Mammary epithelial cell (primary cell): Measurements from ENCODE around the gene RHOF.

ENCODE experiments used
- EZH2 ChIP-seq: IDR thresholded peaks from 2 replicates; pipeline ENCODE4 v1.6.1; 2012; ENCODE audit warnings: low read length, inconsistent platforms, borderline replicate concordance
- TF ChIP-seq, protein P1 (sequence below), 2 donors: IDR thresholded peaks in 1 of 2; conservative IDR thresholded peaks in 1 of 2; 2 replicates each; pipeline ENCODE4 v1.5.1; 2011 to 2012; ENCODE audit warnings: inconsistent platforms in 2 of 2, low read length in 2 of 2, mild to moderate bottlenecking in 2 of 2, control low read depth in 1 of 2, low read depth in 1 of 2; ENCODE audit not compliant: insufficient read depth in 1 of 2; ENCODE audit errors: extremely low read depth in 1 of 2

DNA sequence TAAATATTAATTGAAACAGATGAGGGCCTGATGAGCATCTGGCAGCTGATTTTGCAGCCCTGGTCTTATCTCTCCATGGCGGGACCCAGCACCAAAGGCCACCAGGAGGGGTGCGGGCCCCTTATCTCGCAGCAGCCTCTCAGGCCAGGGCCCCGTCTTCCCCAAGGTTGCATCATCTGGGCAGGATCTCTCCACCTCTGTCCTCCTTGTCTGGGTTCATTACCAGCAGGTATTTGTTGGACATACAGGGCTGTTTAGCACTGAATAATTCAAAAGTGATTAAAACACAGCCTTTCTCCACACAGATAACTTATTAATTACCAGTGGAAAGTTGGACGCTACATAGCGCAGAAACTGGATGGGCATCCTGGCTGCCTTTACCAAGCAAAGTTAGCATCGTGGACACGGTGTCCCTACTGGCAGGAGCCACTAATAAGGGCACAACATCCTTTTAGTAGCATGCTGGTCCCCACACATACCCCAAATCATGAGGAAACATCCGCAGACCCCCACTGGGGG lies 55.1 kb downstream of the RHOF start:
- TF ChIP-seq, protein P1, sequence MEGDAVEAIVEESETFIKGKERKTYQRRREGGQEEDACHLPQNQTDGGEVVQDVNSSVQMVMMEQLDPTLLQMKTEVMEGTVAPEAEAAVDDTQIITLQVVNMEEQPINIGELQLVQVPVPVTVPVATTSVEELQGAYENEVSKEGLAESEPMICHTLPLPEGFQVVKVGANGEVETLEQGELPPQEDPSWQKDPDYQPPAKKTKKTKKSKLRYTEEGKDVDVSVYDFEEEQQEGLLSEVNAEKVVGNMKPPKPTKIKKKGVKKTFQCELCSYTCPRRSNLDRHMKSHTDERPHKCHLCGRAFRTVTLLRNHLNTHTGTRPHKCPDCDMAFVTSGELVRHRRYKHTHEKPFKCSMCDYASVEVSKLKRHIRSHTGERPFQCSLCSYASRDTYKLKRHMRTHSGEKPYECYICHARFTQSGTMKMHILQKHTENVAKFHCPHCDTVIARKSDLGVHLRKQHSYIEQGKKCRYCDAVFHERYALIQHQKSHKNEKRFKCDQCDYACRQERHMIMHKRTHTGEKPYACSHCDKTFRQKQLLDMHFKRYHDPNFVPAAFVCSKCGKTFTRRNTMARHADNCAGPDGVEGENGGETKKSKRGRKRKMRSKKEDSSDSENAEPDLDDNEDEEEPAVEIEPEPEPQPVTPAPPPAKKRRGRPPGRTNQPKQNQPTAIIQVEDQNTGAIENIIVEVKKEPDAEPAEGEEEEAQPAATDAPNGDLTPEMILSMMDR (conservative IDR thresholded peaks at IDR 0.05 in 1 of 2, IDR thresholded peaks at IDR 0.05 in 1 of 2; ENCODE audit: extremely low read depth in 1 of 2, insufficient read depth in 1 of 2, low read depth in 1 of 2, low read length in 2 of 2), result no peak
- TF ChIP-seq EZH2, result no peak
